ENCODE results near the gene MRFAP1. TPM values are rescaled to one million over a fixed set of nuclear protein-coding genes. Genes with fewer than 3 reads are reported as not detected.

MRFAP1 gene
- total RNA-seq, 1 donor from 2014 or later = 166 TPM

GRCh38 chr4:6641971-6642320 lies 1.5 kb downstream of the MRFAP1 start:
- H3K9me3 ChIP-seq = no peaks in the 10 kb centered on the region
- H3K4me1 ChIP-seq = peaks cover 31% of the 10 kb centered on the region
- H3K4me3 ChIP-seq = peak overlapping the region; percentile 79 to 81
- H3K36me3 ChIP-seq = peaks cover 0 to 22% of the 10 kb centered on the region in 2 donors
- DNase-seq (ENCODE audit: extremely low spot score in 2 of 2) = no peak
- peak overlapping the region; percentile 91 for H3K27ac ChIP-seq
- no peaks in the 10 kb centered on the region for H3K27me3 ChIP-seq
- no peak for TF ChIP-seq POLR2A (IDR thresholded peaks at IDR 0.05)
- TF ChIP-seq CTCF (IDR thresholded peaks at IDR 0.05) = no peak
- no peak for TF ChIP-seq POLR2AphosphoS5 (IDR thresholded peaks at IDR 0.05; ENCODE audit: insufficient read depth in 1 of 2, low read depth in 1 of 2)
- intact Hi-C loops (cut with DNase I) = no loop called here

GRCh38 chr4:6643141-6643847 lies 2.8 kb downstream of the MRFAP1 start:
- no peak overlapping the region for H3K4me3 ChIP-seq
- TF ChIP-seq CTCF (IDR thresholded peaks at IDR 0.05) (no peak), POLR2AphosphoS5 (IDR thresholded peaks at IDR 0.05; ENCODE audit: insufficient read depth in 1 of 2, low read depth in 1 of 2) (no peak), POLR2A (IDR thresholded peaks at IDR 0.05) (no peak)
- H3K27me3 ChIP-seq = no peaks in the 10 kb centered on the region
- no peaks in the 10 kb centered on the region for H3K9me3 ChIP-seq
- DNase-seq (ENCODE audit: extremely low spot score in 2 of 2) = no peak
- intact Hi-C loops (cut with DNase I) = no loop called here
- H3K4me1 ChIP-seq = peaks cover 31% of the 10 kb centered on the region
- H3K36me3 ChIP-seq = peaks cover 0 to 22% of the 10 kb centered on the region in 2 donors
- no peak overlapping the region for H3K27ac ChIP-seq

- Histone ChIP-seq H3K27ac (no peak overlapping the region), H3K9me3 (no peaks in the 10 kb centered on the region), H3K36me3 (peaks cover 0 to 22% of the 10 kb centered on the region in 2 donors), H3K4me3 (no peak overlapping the region), H3K27me3 (no peaks in the 10 kb centered on the region), H3K4me1 (peaks cover 20% of the 10 kb centered on the region)
- no peak for TF ChIP-seq POLR2AphosphoS5 (IDR thresholded peaks at IDR 0.05; ENCODE audit: insufficient read depth in 1 of 2, low read depth in 1 of 2)
- no peak for TF ChIP-seq CTCF (IDR thresholded peaks at IDR 0.05)
- TF ChIP-seq POLR2A (IDR thresholded peaks at IDR 0.05) = no peak
- intact Hi-C loops (cut with DNase I) = no loop called here
- DNase-seq (ENCODE audit: extremely low spot score in 2 of 2) = no peak
Observed at GRCh38 chr4:6644792-6645530, 4.5 kb downstream of the MRFAP1 start.

GRCh38 chr4:6647169-6647568 lies 6.7 kb downstream of the MRFAP1 start:
- intact Hi-C loops (cut with DNase I) = no loop called here
- no peak overlapping the region for H3K27ac ChIP-seq
- no peaks in the 10 kb centered on the region for H3K9me3 ChIP-seq
- TF ChIP-seq CTCF (IDR thresholded peaks at IDR 0.05) = no peak
- TF ChIP-seq POLR2AphosphoS5 (IDR thresholded peaks at IDR 0.05; ENCODE audit: insufficient read depth in 1 of 2, low read depth in 1 of 2) = no peak
- no peak for TF ChIP-seq POLR2A (IDR thresholded peaks at IDR 0.05)
- H3K4me1 ChIP-seq = peaks cover 9% of the 10 kb centered on the region
- peaks cover 0 to 17% of the 10 kb centered on the region in 2 donors for H3K36me3 ChIP-seq
- DNase-seq (ENCODE audit: extremely low spot score in 2 of 2) = no peak
- H3K4me3 ChIP-seq = no peak overlapping the region
- no peaks in the 10 kb centered on the region for H3K27me3 ChIP-seq
